T-helper 2 cell treated with Interferon-gamma antibody and Interleukin-4, amounts not matched to agents 5 μg/mL and 100 μg/mL, for 36 hours (primary cell): ENCODE data around the gene RASA4B.
"Not testable (repeated sequence)": the region's sequence is repeated elsewhere in the genome, so short reads cannot be mapped to it uniquely, and the experiment has no call there.

ENCODE experiments used
- DNase-seq: peaks from one replicate; pipeline ENCODE4 v3.0.0; 2021; ENCODE audit warnings: low spot score
- H3K27ac Mint-ChIP-seq: one replicate; pipeline ENCODE4 v1.8.0; 2021; ENCODE audit warnings: mild to moderate bottlenecking, mixed read lengths
- H3K27me3 Mint-ChIP-seq: one replicate; pipeline ENCODE4 v1.8.0; 2021; ENCODE audit warnings: low read depth, mixed read lengths
- H3K36me3 Mint-ChIP-seq: one replicate; pipeline ENCODE4 v1.8.0; 2021; ENCODE audit warnings: low read depth, mixed read lengths
- H3K4me1 Mint-ChIP-seq: one replicate; pipeline ENCODE4 v1.8.0; 2021; ENCODE audit warnings: low read depth, mixed read lengths
- H3K4me3 Mint-ChIP-seq: one replicate; pipeline ENCODE4 v1.8.0; 2022; ENCODE audit warnings: mild to moderate bottlenecking, moderate library complexity, mixed read lengths
- H3K9me3 Mint-ChIP-seq: one replicate; pipeline ENCODE4 v1.8.0; 2021; ENCODE audit warnings: mixed read lengths

The RASA4B gene

GRCh38 chr7:102457352-102457924, 60.1 kb downstream of the RASA4B start:
- no peak for DNase-seq
- Mint-ChIP-seq H3K27ac (no peak overlapping the region), H3K4me1 (no peaks in the 10 kb centered on the region), H3K27me3 (no peaks in the 10 kb centered on the region), H3K36me3 (peaks cover 6% of the 10 kb centered on the region), H3K9me3 (no peaks in the 10 kb centered on the region), H3K4me3 (no peak overlapping the region)

DNA sequence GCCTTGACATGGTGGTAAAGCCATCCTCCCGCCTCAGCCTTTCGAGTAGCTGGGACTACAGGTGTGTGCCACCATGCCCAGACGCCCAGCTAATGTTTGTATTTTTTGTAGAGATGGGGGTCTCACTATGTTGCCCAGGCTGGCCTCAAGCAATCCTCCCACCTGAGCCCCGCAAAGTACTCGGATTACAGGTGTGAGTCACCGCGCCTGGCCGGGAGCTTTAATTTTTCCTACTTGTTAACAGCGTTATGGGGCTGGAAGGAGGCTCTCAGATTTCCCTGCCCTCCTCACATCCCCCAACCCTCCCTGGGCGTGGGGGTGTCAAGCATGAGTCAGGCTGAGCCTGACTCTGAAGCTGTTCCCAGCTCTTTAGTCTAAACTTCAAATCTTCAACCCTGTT, 61.2 kb downstream of the RASA4B start:
- peaks cover 5% of the 10 kb centered on the region for H3K36me3 Mint-ChIP-seq

DNA sequence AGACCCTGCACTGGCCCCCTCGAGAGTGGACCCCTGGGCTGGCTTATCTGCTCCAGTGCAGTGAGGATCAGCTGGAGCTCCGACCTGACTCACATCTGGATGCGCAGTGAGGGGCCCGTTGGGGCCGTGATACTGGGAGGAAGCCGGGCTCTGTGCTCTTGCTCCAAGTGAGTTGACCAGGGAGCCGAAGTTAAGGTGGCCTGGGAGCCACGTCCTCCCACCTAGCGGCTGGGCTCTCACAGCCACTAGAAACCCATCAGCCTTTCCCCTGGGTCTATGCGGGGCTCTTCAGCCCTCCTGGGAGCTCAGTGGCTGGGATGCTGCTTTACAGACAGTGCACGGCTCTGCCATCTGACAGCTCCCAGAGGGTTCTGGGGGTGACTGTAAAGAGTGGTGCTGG, 62.0 kb downstream of the RASA4B start:
- Mint-ChIP-seq H3K27me3 (no peaks in the 10 kb centered on the region), H3K4me3 (no peak overlapping the region), H3K4me1 (no peaks in the 10 kb centered on the region), H3K9me3 (no peaks in the 10 kb centered on the region), H3K27ac (no peak overlapping the region), H3K36me3 (peaks cover 5% of the 10 kb centered on the region)
- no peak for DNase-seq

More for the DNA sequence above, 61.2 kb downstream of the RASA4B start:
- H3K4me1 Mint-ChIP-seq = no peaks in the 10 kb centered on the region
- H3K27me3 Mint-ChIP-seq = no peaks in the 10 kb centered on the region
- H3K4me3 Mint-ChIP-seq = no peak overlapping the region
- H3K9me3 Mint-ChIP-seq = no peaks in the 10 kb centered on the region
- H3K27ac Mint-ChIP-seq = no peak overlapping the region
- DNase-seq = no peak

- H3K36me3 Mint-ChIP-seq, H3K27ac Mint-ChIP-seq, H3K27me3 Mint-ChIP-seq, DNase-seq, H3K9me3 Mint-ChIP-seq, H3K4me3 Mint-ChIP-seq, H3K4me1 Mint-ChIP-seq: not testable (repeated sequence)
These were observed 62.6 kb downstream of the RASA4B start for GRCh38 chr7:102454932-102455331.

GRCh38 chr7:102454468-102454867, 63.1 kb downstream of the RASA4B start:
- H3K27ac Mint-ChIP-seq = no peak overlapping the region
- no peaks in the 10 kb centered on the region for H3K9me3 Mint-ChIP-seq
- H3K4me1 Mint-ChIP-seq = no peaks in the 10 kb centered on the region
- DNase-seq = no peak
- H3K4me3 Mint-ChIP-seq = no peak overlapping the region
- no peaks in the 10 kb centered on the region for H3K27me3 Mint-ChIP-seq
- H3K36me3 Mint-ChIP-seq = peaks cover 5% of the 10 kb centered on the region

DNA sequence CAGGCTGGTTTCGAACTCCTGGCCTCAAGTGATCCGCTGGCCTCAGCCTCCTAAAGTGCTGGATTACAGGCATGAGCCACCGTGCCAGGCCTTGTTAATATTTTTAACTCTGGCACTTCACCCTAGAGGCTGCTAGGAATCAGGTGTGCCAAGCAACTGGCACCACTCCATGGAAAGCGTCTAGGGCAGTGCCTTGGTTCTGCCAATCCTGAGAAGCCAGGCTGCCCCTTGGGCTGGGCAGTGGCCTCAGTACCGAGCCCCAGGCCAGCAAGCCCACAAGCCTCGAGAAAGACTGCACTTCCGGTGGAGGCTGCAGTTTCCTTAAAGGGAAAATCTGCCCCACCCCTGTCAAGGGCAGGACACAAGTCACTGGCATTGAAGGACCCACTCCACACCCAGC, 64.3 kb downstream of the RASA4B start:
- H3K4me1 Mint-ChIP-seq = no peaks in the 10 kb centered on the region
- H3K9me3 Mint-ChIP-seq = no peaks in the 10 kb centered on the region
- no peak overlapping the region for H3K27ac Mint-ChIP-seq
- H3K27me3 Mint-ChIP-seq = no peaks in the 10 kb centered on the region
- H3K4me3 Mint-ChIP-seq = no peak overlapping the region
- DNase-seq = no peak
- H3K36me3 Mint-ChIP-seq = peaks cover 7% of the 10 kb centered on the region

DNA sequence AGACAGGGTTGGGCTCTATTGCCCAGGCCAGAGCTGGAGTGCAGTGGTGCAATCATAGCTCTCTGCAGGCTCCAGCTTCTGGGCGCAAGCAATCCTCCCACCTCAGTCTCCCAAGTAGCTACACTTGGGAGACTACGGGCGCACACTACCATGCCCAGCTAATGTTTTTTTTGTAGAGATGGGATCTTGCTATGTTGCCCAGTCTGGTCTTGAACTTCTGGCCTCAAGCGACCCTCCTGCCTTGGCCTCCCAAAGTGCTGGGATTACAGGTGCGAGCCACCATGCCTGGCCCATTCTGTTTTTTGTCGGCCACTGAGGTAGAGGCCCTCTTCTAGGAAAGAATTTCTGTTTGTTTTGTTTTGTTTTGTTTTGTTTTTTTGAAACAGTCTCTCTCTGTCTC, 65.1 kb downstream of the RASA4B start:
- Mint-ChIP-seq H3K4me3 (no peak overlapping the region), H3K4me1 (no peaks in the 10 kb centered on the region), H3K27me3 (no peaks in the 10 kb centered on the region), H3K36me3 (peaks cover 10% of the 10 kb centered on the region), H3K27ac (no peak overlapping the region), H3K9me3 (no peaks in the 10 kb centered on the region)
- no peak for DNase-seq

GRCh38 chr7:102451371-102452054, 66.1 kb downstream of the RASA4B start:
- H3K36me3 Mint-ChIP-seq = peaks cover 7% of the 10 kb centered on the region
- H3K4me1 Mint-ChIP-seq = no peaks in the 10 kb centered on the region
- H3K9me3 Mint-ChIP-seq = no peaks in the 10 kb centered on the region
- DNase-seq = no peak
- H3K27me3 Mint-ChIP-seq = no peaks in the 10 kb centered on the region
- no peak overlapping the region for H3K27ac Mint-ChIP-seq
- no peak overlapping the region for H3K4me3 Mint-ChIP-seq

- no peak overlapping the region for H3K4me3 Mint-ChIP-seq
- peak; percentile 23 for DNase-seq
- H3K4me1 Mint-ChIP-seq = no peaks in the 10 kb centered on the region
- no peaks in the 10 kb centered on the region for H3K27me3 Mint-ChIP-seq
- H3K9me3 Mint-ChIP-seq = no peaks in the 10 kb centered on the region
- H3K27ac Mint-ChIP-seq = no peak overlapping the region
- H3K36me3 Mint-ChIP-seq = peaks cover 10% of the 10 kb centered on the region
These were observed 67.3 kb downstream of the RASA4B start for GRCh38 chr7:102450242-102450641.

GRCh38 chr7:102449136-102449535, 68.4 kb downstream of the RASA4B start:
- H3K36me3 Mint-ChIP-seq = peaks cover 13% of the 10 kb centered on the region
- H3K27me3 Mint-ChIP-seq = no peaks in the 10 kb centered on the region
- H3K4me1 Mint-ChIP-seq = no peaks in the 10 kb centered on the region
- DNase-seq = no peak
- no peaks in the 10 kb centered on the region for H3K9me3 Mint-ChIP-seq
- H3K27ac Mint-ChIP-seq = no peak overlapping the region
- H3K4me3 Mint-ChIP-seq = no peak overlapping the region

- H3K27me3 Mint-ChIP-seq = no peaks in the 10 kb centered on the region
- H3K27ac Mint-ChIP-seq = no peak overlapping the region
- H3K4me1 Mint-ChIP-seq = no peaks in the 10 kb centered on the region
- H3K4me3 Mint-ChIP-seq = no peak overlapping the region
- peaks cover 16% of the 10 kb centered on the region for H3K36me3 Mint-ChIP-seq
- no peak for DNase-seq
- H3K9me3 Mint-ChIP-seq = no peaks in the 10 kb centered on the region
These were observed 70.3 kb downstream of the RASA4B start for GRCh38 chr7:102447311-102447710.

- Mint-ChIP-seq H3K4me1 (no peaks in the 10 kb centered on the region), H3K27me3 (no peaks in the 10 kb centered on the region)
These were observed 71.0 kb downstream of the RASA4B start for GRCh38 chr7:102446387-102447156.

GRCh38 chr7:102445674-102446071, 71.9 kb downstream of the RASA4B start:
- no peak for DNase-seq
- Mint-ChIP-seq H3K27me3 (no peaks in the 10 kb centered on the region), H3K4me3 (no peak overlapping the region), H3K4me1 (no peaks in the 10 kb centered on the region), H3K9me3 (no peaks in the 10 kb centered on the region), H3K27ac (no peak overlapping the region), H3K36me3 (peaks cover 22% of the 10 kb centered on the region)

More at GRCh38 chr7:102446387-102447156, 71.0 kb downstream of the RASA4B start:
- H3K27ac Mint-ChIP-seq = no peak overlapping the region
- peaks cover 21% of the 10 kb centered on the region for H3K36me3 Mint-ChIP-seq
- DNase-seq = no peak
- no peak overlapping the region for H3K4me3 Mint-ChIP-seq
- H3K9me3 Mint-ChIP-seq = no peaks in the 10 kb centered on the region

GRCh38 chr7:102444961-102445673, 72.5 kb downstream of the RASA4B start:
- H3K4me1 Mint-ChIP-seq = no peaks in the 10 kb centered on the region
- no peak overlapping the region for H3K27ac Mint-ChIP-seq
- H3K27me3 Mint-ChIP-seq = no peaks in the 10 kb centered on the region
- no peaks in the 10 kb centered on the region for H3K9me3 Mint-ChIP-seq
- H3K36me3 Mint-ChIP-seq = peaks cover 22% of the 10 kb centered on the region
- DNase-seq = no peak
- no peak overlapping the region for H3K4me3 Mint-ChIP-seq
